K562 (cell line): ENCODE results near the gene DET1. TPM values are rescaled to one million over a fixed set of nuclear protein-coding genes. Genes with fewer than 3 reads are reported as not detected.

Experiments used
- BHLHE40 ChIP-seq: IDR thresholded peaks from 2 replicates; pipeline ENCODE4 v1.6.1; 2011; ENCODE audit warnings: low read length, improper control_type of control experiment
- BRD9 ChIP-seq: fragments of 450-650 bp; IDR thresholded peaks from 2 replicates; pipeline ENCODE4 v1.6.1; 2018; ENCODE audit warnings: low read depth; ENCODE audit not compliant: partially characterized antibody
- DPF2 ChIP-seq: fragments of 450-650 bp; IDR thresholded peaks from 2 replicates; pipeline ENCODE4 v1.6.1; 2016
- HDAC8 ChIP-seq: fragments of 450-650 bp; IDR thresholded peaks from 2 replicates; pipeline ENCODE4 v1.6.1; 2016; ENCODE audit warnings: mild to moderate bottlenecking, missing genetic modification characterization, moderate library complexity, missing compliant biosample characterization
- MAFK ChIP-seq: IDR thresholded peaks from 2 replicates; pipeline ENCODE4 v1.6.1; 2011; ENCODE audit warnings: low read length, improper control_type of control experiment
- RFX7 ChIP-seq: fragments of 250-450 bp; sonication (Bioruptor Pico); IDR thresholded peaks from 2 replicates; pipeline ENCODE4 v1.5.1; 2021; ENCODE audit warnings: mild to moderate bottlenecking
- SIX5 ChIP-seq, 2 experiments: IDR thresholded peaks; 2 replicates each; pipeline ENCODE4 v1.6.1; 2011; ENCODE audit warnings: low read length in 2 of 2, borderline replicate concordance in 1 of 2, low read depth in 1 of 2, mild to moderate bottlenecking in 1 of 2, moderate library complexity in 1 of 2; ENCODE audit not compliant: insufficient read depth in 1 of 2
- TCF7L2 ChIP-seq: fragments of 150-350 bp; IDR thresholded peaks from 2 replicates; pipeline ENCODE4 v1.6.1; 2016; ENCODE audit warnings: low read depth, mild to moderate bottlenecking, low read length, moderate library complexity
- ZBTB7A ChIP-seq: IDR thresholded peaks from 2 replicates; pipeline ENCODE4 v1.6.1; 2011; ENCODE audit warnings: low read depth, mild to moderate bottlenecking, low read length, moderate library complexity, borderline replicate concordance; ENCODE audit not compliant: control insufficient read depth
- ZNF175 ChIP-seq: fragments of 200-800 bp; sonication (Bioruptor generic); IDR thresholded peaks from 2 replicates; pipeline ENCODE4 v1.6.1; 2016; ENCODE audit warnings: low read depth, mild to moderate bottlenecking, missing genetic modification characterization, missing compliant biosample characterization
- ZNF699 ChIP-seq: fragments of 250-450 bp; sonication (Bioruptor Pico); IDR thresholded peaks from 2 replicates; pipeline ENCODE4 v1.8.0; 2021; ENCODE audit warnings: mild to moderate bottlenecking, moderate library complexity; ENCODE audit not compliant: insufficient replicate concordance
- polyA plus RNA-seq, 8 experiments: library from polyadenylated mRNA; depleted of rRNA in 4 of 8; stranded (reverse) in 5 of 8; unstranded in 3 of 8; fragments of >200 nt; fragmentation: Nextera tagmentation in 2 of 8; fragmentation: Illumina TruSeq in 1 of 8; extraction: Ambion mirVana in 2 of 8; extraction: Trizol in 1 of 8; gene quantifications; 2 replicates each; pipeline versions ENCODE4 v1.2.1 to v1.2.3, GENCODE V29; 2011 to 2014; ENCODE audit warnings: inconsistent platforms in 1 of 8, missing spikeins in 1 of 8
- total RNA-seq, 7 experiments: library from RNA; depleted of rRNA in 6 of 7; stranded (reverse); fragments of >200 nt in 6 of 7; fragmentation: Illumina TruSeq in 2 of 7; extraction: Trizol in 2 of 7; gene quantifications; 2 replicates each; pipeline versions ENCODE4 v1.2.1 to v1.2.3, GENCODE V29; 2011 to 2021; ENCODE audit warnings: low replicate concordance in 1 of 7
- TF ChIP-seq, protein P1 (sequence below): fragments of 450-650 bp; IDR thresholded peaks from 2 replicates; pipeline ENCODE4 v1.6.1; 2016; ENCODE audit warnings: missing biosample characterization, missing genetic modification characterization
- TF ChIP-seq, protein P2 (sequence below): fragments of 250-450 bp; sonication (Bioruptor Pico); IDR thresholded peaks from 2 replicates; pipeline ENCODE4 v1.4.0; 2020; ENCODE audit warnings: borderline replicate concordance
- TF ChIP-seq, protein P3 (sequence below), 2 experiments: fragments of 450-650 bp in 1 of 2; IDR thresholded peaks; 2 replicates each; pipeline ENCODE4 v1.6.1; 2011 to 2017; ENCODE audit warnings: low read depth in 2 of 2, antibody characterized with exemption in 1 of 2, borderline replicate concordance in 1 of 2, low read length in 1 of 2, mild to moderate bottlenecking in 1 of 2, mixed read lengths in 1 of 2; ENCODE audit not compliant: control insufficient read depth in 1 of 2
- TF ChIP-seq, protein P4 (sequence below): fragments of 200-800 bp; sonication (Bioruptor generic); IDR thresholded peaks from 2 replicates; pipeline ENCODE4 v1.6.1; 2017; ENCODE audit warnings: missing genetic modification characterization, missing compliant biosample characterization

Gene DET1
- total and polyA plus RNA-seq, 9 of the 15 experiments (the other 6 are each of a cell fraction or from before 2014, with no cell fraction given): 4.2 to 8.1 (median 6.0) TPM

DNA sequence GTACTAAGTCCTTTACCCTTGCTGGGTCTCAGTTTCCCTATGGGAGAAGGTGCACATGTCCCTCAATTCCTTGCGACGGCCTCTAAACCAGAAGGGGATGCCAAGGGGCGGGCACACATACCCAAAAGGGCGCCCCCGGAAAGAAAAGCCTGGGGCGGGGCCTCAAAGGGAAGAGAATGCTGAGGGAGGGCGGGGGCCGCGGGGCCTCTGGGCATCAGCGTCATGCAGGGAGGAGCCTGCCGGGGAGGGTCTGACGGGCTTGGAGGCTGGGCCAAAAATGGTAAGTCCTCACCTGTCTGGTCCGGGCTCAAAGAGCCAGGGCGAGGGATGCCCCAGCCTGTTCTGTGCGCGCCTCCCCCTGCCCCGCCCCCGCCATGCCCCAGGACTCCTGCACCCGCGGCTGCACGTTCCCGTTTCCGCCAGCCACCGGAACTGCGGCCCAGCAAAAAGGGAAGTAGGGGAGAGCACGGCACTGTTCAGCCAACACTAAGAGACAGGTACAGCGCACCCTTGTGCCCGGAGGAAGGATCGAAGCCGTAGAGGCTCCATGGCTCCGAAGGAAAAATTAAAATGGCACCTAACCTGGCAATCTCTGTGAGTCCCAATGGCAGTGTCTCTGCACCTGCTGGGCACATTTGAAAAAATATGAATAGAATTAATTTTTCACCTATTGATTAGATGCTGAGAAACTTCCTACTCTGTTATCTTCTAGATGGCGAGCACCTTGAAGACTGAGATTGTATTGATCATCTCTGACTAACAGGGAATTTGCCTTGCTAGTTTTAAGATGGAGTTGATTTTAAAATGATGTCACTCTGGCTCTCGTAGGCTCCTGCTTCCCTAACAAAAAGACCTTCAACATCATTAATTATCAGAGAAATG, at the start of gene DET1 (continued):
- TF ChIP-seq, protein P1, sequence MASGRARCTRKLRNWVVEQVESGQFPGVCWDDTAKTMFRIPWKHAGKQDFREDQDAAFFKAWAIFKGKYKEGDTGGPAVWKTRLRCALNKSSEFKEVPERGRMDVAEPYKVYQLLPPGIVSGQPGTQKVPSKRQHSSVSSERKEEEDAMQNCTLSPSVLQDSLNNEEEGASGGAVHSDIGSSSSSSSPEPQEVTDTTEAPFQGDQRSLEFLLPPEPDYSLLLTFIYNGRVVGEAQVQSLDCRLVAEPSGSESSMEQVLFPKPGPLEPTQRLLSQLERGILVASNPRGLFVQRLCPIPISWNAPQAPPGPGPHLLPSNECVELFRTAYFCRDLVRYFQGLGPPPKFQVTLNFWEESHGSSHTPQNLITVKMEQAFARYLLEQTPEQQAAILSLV (tag): no peak
- TF ChIP-seq DPF2 (0 out of 2 replicates have a peak, but pooled peaks have one; percentile 4), HDAC8 (no peak), TCF7L2 (no peak), BHLHE40 (peak; percentile 82; the same call in 1 of the 2 replicates), ZNF699 (CRISPR knock-in tag) (no peak), RFX7 (CRISPR knock-in tag) (no peak), ZNF175 (CRISPR knock-in tag) (no peak), SIX5 (IDR thresholded peaks at IDR 0.05; ENCODE audit: borderline replicate concordance in 1 of 2, insufficient read depth in 1 of 2, low read depth in 1 of 2, low read length in 2 of 2) (0 out of 4 replicates have a peak, but pooled peaks of 1 of the 2 experiments have one; percentile 15), BRD9 (peak; percentile 72), ZBTB7A (peak; percentile 32; the same call in 1 of the 2 replicates), MAFK (0 out of 2 replicates have a peak, but pooled peaks have one; percentile 8)
- TF ChIP-seq, protein P2, sequence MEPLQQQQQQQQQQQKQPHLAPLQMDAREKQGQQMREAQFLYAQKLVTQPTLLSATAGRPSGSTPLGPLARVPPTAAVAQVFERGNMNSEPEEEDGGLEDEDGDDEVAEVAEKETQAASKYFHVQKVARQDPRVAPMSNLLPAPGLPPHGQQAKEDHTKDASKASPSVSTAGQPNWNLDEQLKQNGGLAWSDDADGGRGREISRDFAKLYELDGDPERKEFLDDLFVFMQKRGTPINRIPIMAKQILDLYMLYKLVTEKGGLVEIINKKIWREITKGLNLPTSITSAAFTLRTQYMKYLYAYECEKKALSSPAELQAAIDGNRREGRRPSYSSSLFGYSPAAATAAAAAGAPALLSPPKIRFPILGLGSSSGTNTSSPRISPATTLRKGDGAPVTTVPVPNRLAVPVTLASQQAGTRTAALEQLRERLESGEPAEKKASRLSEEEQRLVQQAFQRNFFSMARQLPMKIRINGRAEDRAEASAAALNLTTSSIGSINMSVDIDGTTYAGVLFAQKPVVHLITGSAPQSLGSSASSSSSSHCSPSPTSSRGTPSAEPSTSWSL (CRISPR knock-in tag): no peak
- TF ChIP-seq, protein P3, sequence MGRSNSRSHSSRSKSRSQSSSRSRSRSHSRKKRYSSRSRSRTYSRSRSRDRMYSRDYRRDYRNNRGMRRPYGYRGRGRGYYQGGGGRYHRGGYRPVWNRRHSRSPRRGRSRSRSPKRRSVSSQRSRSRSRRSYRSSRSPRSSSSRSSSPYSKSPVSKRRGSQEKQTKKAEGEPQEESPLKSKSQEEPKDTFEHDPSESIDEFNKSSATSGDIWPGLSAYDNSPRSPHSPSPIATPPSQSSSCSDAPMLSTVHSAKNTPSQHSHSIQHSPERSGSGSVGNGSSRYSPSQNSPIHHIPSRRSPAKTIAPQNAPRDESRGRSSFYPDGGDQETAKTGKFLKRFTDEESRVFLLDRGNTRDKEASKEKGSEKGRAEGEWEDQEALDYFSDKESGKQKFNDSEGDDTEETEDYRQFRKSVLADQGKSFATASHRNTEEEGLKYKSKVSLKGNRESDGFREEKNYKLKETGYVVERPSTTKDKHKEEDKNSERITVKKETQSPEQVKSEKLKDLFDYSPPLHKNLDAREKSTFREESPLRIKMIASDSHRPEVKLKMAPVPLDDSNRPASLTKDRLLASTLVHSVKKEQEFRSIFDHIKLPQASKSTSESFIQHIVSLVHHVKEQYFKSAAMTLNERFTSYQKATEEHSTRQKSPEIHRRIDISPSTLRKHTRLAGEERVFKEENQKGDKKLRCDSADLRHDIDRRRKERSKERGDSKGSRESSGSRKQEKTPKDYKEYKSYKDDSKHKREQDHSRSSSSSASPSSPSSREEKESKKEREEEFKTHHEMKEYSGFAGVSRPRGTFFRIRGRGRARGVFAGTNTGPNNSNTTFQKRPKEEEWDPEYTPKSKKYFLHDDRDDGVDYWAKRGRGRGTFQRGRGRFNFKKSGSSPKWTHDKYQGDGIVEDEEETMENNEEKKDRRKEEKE (IDR thresholded peaks at IDR 0.05; ENCODE audit: borderline replicate concordance in 1 of 2, control insufficient read depth in 1 of 2, low read depth in 2 of 2, low read length in 1 of 2): peak in 1 of 2 experiments; percentile 73; a peak in 1 of 4 replicates
- TF ChIP-seq, protein P4, sequence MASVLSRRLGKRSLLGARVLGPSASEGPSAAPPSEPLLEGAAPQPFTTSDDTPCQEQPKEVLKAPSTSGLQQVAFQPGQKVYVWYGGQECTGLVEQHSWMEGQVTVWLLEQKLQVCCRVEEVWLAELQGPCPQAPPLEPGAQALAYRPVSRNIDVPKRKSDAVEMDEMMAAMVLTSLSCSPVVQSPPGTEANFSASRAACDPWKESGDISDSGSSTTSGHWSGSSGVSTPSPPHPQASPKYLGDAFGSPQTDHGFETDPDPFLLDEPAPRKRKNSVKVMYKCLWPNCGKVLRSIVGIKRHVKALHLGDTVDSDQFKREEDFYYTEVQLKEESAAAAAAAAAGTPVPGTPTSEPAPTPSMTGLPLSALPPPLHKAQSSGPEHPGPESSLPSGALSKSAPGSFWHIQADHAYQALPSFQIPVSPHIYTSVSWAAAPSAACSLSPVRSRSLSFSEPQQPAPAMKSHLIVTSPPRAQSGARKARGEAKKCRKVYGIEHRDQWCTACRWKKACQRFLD (CRISPR knock-in tag): 0 out of 2 replicates have a peak, but pooled peaks have one; percentile 40
